ENCODE measurements around the gene TMED3. TPM values are rescaled to one million over a fixed set of nuclear protein-coding genes. Genes with fewer than 3 reads are reported as not detected.
"Not testable (repeated sequence)": the region's sequence is repeated elsewhere in the genome, so short reads cannot be mapped to it uniquely, and the experiment has no call there.

TMED3 gene
- total RNA-seq, 1 experiment from 2014 or later = 137 TPM

GRCh38 chr15:79315623-79316328, 4.9 kb downstream of the TMED3 start:
- DNase-seq (ENCODE audit: low read depth, low spot score) (no peak), ATAC-seq (no peak)
- no peak for TF ChIP-seq SIN3A (IDR thresholded peaks at IDR 0.05; ENCODE audit: borderline replicate concordance, insufficient read depth, low read depth, low read length)
- H3K4me1 ChIP-seq (ENCODE audit: control insufficient read depth, insufficient read depth, low read length) = peaks cover 6% of the 10 kb centered on the region; the same call in 1 of the 2 replicates
- ChIA-PET CTCF (no interaction called here), POLR2A (no interaction called here)
- in situ Hi-C loops (cut with HindIII; ENCODE audit: low pct_unique_long_range_greater_than_20kb, low sequenced_read_pairs) = no loop called here
- peaks cover 37% of the 10 kb centered on the region for H3K36me3 ChIP-seq (ENCODE audit: control insufficient read depth, insufficient read depth, low read length)
- H3K27me3 ChIP-seq (ENCODE audit: control insufficient read depth, insufficient read depth, low read length) = no peaks in the 10 kb centered on the region
- intact Hi-C loops (cut with micrococcal nuclease; ENCODE audit: unreplicated experiment) = no loop called here
- H3K9me3 ChIP-seq (ENCODE audit: control insufficient read depth, insufficient read depth, low read depth, low read length) = no peaks in the 10 kb centered on the region
- BruUV-seq (replicated peaks) = no TSS peak
- H3K4me3 ChIP-seq (ENCODE audit: low read depth in 2 of 2, low read length in 2 of 2) = no peak overlapping the region
- no peak overlapping the region for H3K27ac ChIP-seq (ENCODE audit: low read length)

DNA sequence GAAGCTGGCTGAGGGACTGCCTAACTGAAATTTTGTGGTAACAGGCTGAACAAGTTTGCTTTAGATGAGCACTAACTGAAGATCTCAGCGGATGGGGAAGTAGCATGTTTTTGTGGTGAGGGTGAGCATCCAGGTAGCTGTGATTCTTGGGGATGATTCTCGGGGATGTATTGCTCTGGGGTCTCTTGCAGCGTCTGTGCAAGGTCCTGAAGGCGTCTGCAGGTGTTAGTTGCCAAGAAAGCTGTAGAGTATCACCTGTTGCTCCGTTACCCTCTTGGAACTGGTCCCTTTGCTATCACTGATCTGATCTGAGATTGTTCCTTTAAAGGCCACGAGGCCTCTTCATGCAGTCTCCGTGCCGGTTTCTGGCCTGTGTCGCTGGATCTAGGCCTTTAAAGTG, 6.0 kb downstream of the TMED3 start:
- Histone ChIP-seq H3K4me1 (ENCODE audit: control insufficient read depth, insufficient read depth, low read length) (peaks cover 6% of the 10 kb centered on the region; the same call in 1 of the 2 replicates), H3K36me3 (ENCODE audit: control insufficient read depth, insufficient read depth, low read length) (peaks cover 39% of the 10 kb centered on the region), H3K4me3 (ENCODE audit: low read depth in 2 of 2, low read length in 2 of 2) (no peak overlapping the region), H3K9me3 (ENCODE audit: control insufficient read depth, insufficient read depth, low read depth, low read length) (no peaks in the 10 kb centered on the region), H3K27me3 (ENCODE audit: control insufficient read depth, insufficient read depth, low read length) (no peaks in the 10 kb centered on the region), H3K27ac (ENCODE audit: low read length) (no peak overlapping the region)
- intact Hi-C loops (cut with micrococcal nuclease; ENCODE audit: unreplicated experiment) = no loop called here
- ATAC-seq (0 out of 2 replicates have a peak, but pooled peaks have one; percentile 31), DNase-seq (ENCODE audit: low read depth, low spot score) (no peak)
- TF ChIP-seq, protein P1, sequence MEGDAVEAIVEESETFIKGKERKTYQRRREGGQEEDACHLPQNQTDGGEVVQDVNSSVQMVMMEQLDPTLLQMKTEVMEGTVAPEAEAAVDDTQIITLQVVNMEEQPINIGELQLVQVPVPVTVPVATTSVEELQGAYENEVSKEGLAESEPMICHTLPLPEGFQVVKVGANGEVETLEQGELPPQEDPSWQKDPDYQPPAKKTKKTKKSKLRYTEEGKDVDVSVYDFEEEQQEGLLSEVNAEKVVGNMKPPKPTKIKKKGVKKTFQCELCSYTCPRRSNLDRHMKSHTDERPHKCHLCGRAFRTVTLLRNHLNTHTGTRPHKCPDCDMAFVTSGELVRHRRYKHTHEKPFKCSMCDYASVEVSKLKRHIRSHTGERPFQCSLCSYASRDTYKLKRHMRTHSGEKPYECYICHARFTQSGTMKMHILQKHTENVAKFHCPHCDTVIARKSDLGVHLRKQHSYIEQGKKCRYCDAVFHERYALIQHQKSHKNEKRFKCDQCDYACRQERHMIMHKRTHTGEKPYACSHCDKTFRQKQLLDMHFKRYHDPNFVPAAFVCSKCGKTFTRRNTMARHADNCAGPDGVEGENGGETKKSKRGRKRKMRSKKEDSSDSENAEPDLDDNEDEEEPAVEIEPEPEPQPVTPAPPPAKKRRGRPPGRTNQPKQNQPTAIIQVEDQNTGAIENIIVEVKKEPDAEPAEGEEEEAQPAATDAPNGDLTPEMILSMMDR (IDR thresholded peaks at IDR 0.05) = no peak
- TF ChIP-seq SIN3A (IDR thresholded peaks at IDR 0.05; ENCODE audit: borderline replicate concordance, insufficient read depth, low read depth, low read length) (no peak), POLR2AphosphoS5 (IDR thresholded peaks at IDR 0.05; ENCODE audit: low read depth, low read length) (no peak), TCF7L2 (IDR thresholded peaks at IDR 0.05; ENCODE audit: low read depth, low read length) (no peak)
- TF ChIP-seq, protein P2, sequence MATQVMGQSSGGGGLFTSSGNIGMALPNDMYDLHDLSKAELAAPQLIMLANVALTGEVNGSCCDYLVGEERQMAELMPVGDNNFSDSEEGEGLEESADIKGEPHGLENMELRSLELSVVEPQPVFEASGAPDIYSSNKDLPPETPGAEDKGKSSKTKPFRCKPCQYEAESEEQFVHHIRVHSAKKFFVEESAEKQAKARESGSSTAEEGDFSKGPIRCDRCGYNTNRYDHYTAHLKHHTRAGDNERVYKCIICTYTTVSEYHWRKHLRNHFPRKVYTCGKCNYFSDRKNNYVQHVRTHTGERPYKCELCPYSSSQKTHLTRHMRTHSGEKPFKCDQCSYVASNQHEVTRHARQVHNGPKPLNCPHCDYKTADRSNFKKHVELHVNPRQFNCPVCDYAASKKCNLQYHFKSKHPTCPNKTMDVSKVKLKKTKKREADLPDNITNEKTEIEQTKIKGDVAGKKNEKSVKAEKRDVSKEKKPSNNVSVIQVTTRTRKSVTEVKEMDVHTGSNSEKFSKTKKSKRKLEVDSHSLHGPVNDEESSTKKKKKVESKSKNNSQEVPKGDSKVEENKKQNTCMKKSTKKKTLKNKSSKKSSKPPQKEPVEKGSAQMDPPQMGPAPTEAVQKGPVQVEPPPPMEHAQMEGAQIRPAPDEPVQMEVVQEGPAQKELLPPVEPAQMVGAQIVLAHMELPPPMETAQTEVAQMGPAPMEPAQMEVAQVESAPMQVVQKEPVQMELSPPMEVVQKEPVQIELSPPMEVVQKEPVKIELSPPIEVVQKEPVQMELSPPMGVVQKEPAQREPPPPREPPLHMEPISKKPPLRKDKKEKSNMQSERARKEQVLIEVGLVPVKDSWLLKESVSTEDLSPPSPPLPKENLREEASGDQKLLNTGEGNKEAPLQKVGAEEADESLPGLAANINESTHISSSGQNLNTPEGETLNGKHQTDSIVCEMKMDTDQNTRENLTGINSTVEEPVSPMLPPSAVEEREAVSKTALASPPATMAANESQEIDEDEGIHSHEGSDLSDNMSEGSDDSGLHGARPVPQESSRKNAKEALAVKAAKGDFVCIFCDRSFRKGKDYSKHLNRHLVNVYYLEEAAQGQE (IDR thresholded peaks at IDR 0.05; ENCODE audit: insufficient read depth in 1 of 2, low read depth in 2 of 2, low read length in 1 of 2) = no peak
- ChIA-PET POLR2A (no interaction called here), CTCF (no interaction called here)
- in situ Hi-C loops (cut with HindIII; ENCODE audit: low pct_unique_long_range_greater_than_20kb, low sequenced_read_pairs) = no loop called here
- no TSS peak for BruUV-seq (replicated peaks)

DNA sequence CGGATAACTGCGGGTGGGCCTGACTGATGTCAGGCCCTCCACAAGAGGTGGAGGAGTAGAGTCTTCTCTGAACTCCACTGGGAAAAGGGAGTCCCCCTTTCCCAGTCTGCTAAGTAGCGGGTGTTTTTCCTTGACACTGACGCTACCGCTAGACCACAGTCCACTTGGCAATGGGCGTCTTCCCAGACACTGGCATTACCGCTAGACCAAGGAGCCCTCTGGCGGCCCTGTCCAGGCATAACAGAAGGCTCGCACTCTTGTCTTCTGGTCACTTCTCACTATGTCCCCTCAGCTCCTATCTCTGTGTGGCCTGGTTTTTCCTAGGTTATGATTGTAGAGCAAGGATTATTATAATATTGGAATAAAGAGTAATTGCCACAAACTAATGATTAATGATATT, 9.1 kb downstream of the TMED3 start:
- peaks cover 39% of the 10 kb centered on the region for H3K36me3 ChIP-seq (ENCODE audit: control insufficient read depth, insufficient read depth, low read length)
- CTCF ChIA-PET; H3K27ac ChIP-seq (ENCODE audit: low read length); ATAC-seq; in situ Hi-C loops (cut with HindIII; ENCODE audit: low pct_unique_long_range_greater_than_20kb, low sequenced_read_pairs); H3K4me1 ChIP-seq (ENCODE audit: control insufficient read depth, insufficient read depth, low read length); H3K9me3 ChIP-seq (ENCODE audit: control insufficient read depth, insufficient read depth, low read depth, low read length); DNase-seq (ENCODE audit: low read depth, low spot score); POLR2A ChIA-PET; H3K4me3 ChIP-seq (ENCODE audit: low read depth in 2 of 2, low read length in 2 of 2); BruUV-seq (replicated peaks); intact Hi-C loops (cut with micrococcal nuclease; ENCODE audit: unreplicated experiment); H3K27me3 ChIP-seq (ENCODE audit: control insufficient read depth, insufficient read depth, low read length): not testable (repeated sequence)
